Measurements from ENCODE around the gene MYH10. TPM values are rescaled to one million over a fixed set of nuclear protein-coding genes. Genes with fewer than 3 reads are reported as not detected.

Gene MYH10
- total RNA-seq, 1 donor from 2014 or later = 7.6 TPM

GRCh38 chr17:8451933-8452614 lies 178.5 kb downstream of the MYH10 start:
- intact Hi-C loops (cut with micrococcal nuclease) = no loop called here

GRCh38 chr17:8448310-8448709 lies 182.2 kb downstream of the MYH10 start:
- intact Hi-C loops (cut with micrococcal nuclease) = no loop called here

GRCh38 chr17:8447799-8448198 lies 182.7 kb downstream of the MYH10 start:
- intact Hi-C loops (cut with micrococcal nuclease) = no loop called here

- intact Hi-C loops (cut with micrococcal nuclease) = no loop called here
These were observed 185.0 kb downstream of the MYH10 start for GRCh38 chr17:8445536-8445935.

- intact Hi-C loops (cut with micrococcal nuclease) = no loop called here
These were observed 186.0 kb downstream of the MYH10 start for GRCh38 chr17:8444494-8444893.

- intact Hi-C loops (cut with micrococcal nuclease) = no loop called here
These were observed 186.8 kb downstream of the MYH10 start for GRCh38 chr17:8443756-8444155.

- intact Hi-C loops (cut with micrococcal nuclease) = no loop called here
These were observed 188.2 kb downstream of the MYH10 start for GRCh38 chr17:8442310-8442709.

- intact Hi-C loops (cut with micrococcal nuclease) = no loop called here
These were observed 188.8 kb downstream of the MYH10 start for GRCh38 chr17:8441690-8442089.

- intact Hi-C loops (cut with micrococcal nuclease) = loop anchor here (5.0 to 10.0 kb wide), 4 partner anchors 152 to 585 kb away; partner anchors contain the start of genes CNTROB, CYB5D1, NAA38 and PER1
These were observed 190.8 kb downstream of the MYH10 start for GRCh38 chr17:8439681-8440080.

- intact Hi-C loops (cut with micrococcal nuclease) = loop anchor here (5.0 to 10.0 kb wide), 4 partner anchors 151 to 584 kb away; partner anchors contain the start of genes CNTROB, CYB5D1, NAA38 and PER1
These were observed 192.1 kb downstream of the MYH10 start for GRCh38 chr17:8438441-8438840.

- intact Hi-C loops (cut with micrococcal nuclease) = loop anchor here (1.0 to 10.0 kb wide), 6 partner anchors 18 to 582 kb away; partner anchors contain the start of genes CNTROB, CYB5D1, NAA38 and PER1
These were observed 193.7 kb downstream of the MYH10 start for GRCh38 chr17:8436844-8437171.

GRCh38 chr17:8436169-8436843 lies 194.2 kb downstream of the MYH10 start:
- intact Hi-C loops (cut with micrococcal nuclease) = loop anchor here (1.0 to 10.0 kb wide), 6 partner anchors 18 to 582 kb away; partner anchors contain the start of genes CNTROB, CYB5D1, NAA38 and PER1

- intact Hi-C loops (cut with micrococcal nuclease) = loop anchor here (1.0 to 10.0 kb wide), 12 partner anchors 19 to 581 kb away; partner anchors contain the start of genes CNTROB, CYB5D1, MYH10 and NAA38
These were observed 195.0 kb downstream of the MYH10 start, which contains the start of gene NDEL1 for GRCh38 chr17:8435245-8436168. Gene NDEL1 (plus strand): TSS chr17:8435884. CDS start chr17:8444272, 8,388 bp downstream.

GRCh38 chr17:8430966-8431365 lies 199.6 kb downstream of the MYH10 start:
- intact Hi-C loops (cut with micrococcal nuclease) = loop anchor here (10.0 kb wide), 2 partner anchors 276 to 576 kb away; partner anchors contain the start of genes CYB5D1, NAA38, PER1 and TMEM88

GRCh38 chr17:8426802-8427201 lies 203.7 kb downstream of the MYH10 start:
- intact Hi-C loops (cut with micrococcal nuclease) = no loop called here

GRCh38 chr17:8426094-8426720 lies 204.3 kb downstream of the MYH10 start:
- intact Hi-C loops (cut with micrococcal nuclease) = no loop called here

Other genes with a start within 250 kb of the MYH10 start
- gene RPL26, start 247.5 kb downstream of the MYH10 start, total RNA-seq = 1,712 and 1,733 TPM in 2 replicates
- gene RNF222, start 232.9 kb downstream of the MYH10 start, total RNA-seq = 0.07 TPM in 1 of 2 replicates, not detected in the other
- 61.5 and 72.4 TPM in 2 replicates for gene NDEL1, start 194.8 kb downstream of the MYH10 start, total RNA-seq
- gene CCDC42, start 114.1 kb upstream of the MYH10 start, total RNA-seq = 0.51 and 0.61 TPM in 2 replicates
- 0.22 TPM in 1 of 2 replicates, not detected in the other for gene SPDYE4, start 127.8 kb upstream of the MYH10 start, total RNA-seq
- 0.39 and 0.49 TPM in 2 replicates for gene MFSD6L, start 168.6 kb upstream of the MYH10 start, total RNA-seq
- 4.2 and 4.3 TPM in 2 replicates for gene PIK3R6, start 236.9 kb upstream of the MYH10 start, total RNA-seq